ENCODE results near the gene ZP3.
"Not testable (repeated sequence)": the region's sequence is repeated elsewhere in the genome, so short reads cannot be mapped to it uniquely, and the experiment has no call there.

Gene ZP3

GRCh38 chr7:76479628-76480027, 54.9 kb downstream of the ZP3 start:
- DNase-seq (ENCODE audit: low read depth, low spot score); H3K27ac ChIP-seq: not testable (repeated sequence)

GRCh38 chr7:76480403-76481253, 55.9 kb downstream of the ZP3 start:
- H3K27ac ChIP-seq; DNase-seq (ENCODE audit: low read depth, low spot score): not testable (repeated sequence)

GRCh38 chr7:76482660-76483059, 57.9 kb downstream of the ZP3 start:
- H3K27ac ChIP-seq; DNase-seq (ENCODE audit: low read depth, low spot score): not testable (repeated sequence)

- not testable (repeated sequence) for DNase-seq (ENCODE audit: low read depth, low spot score); H3K27ac ChIP-seq
Observed at GRCh38 chr7:76483081-76483480, 58.3 kb downstream of the ZP3 start.

GRCh38 chr7:76484456-76484855, 59.7 kb downstream of the ZP3 start:
- DNase-seq (ENCODE audit: low read depth, low spot score); H3K27ac ChIP-seq: not testable (repeated sequence)

GRCh38 chr7:76485822-76486610, 61.3 kb downstream of the ZP3 start:
- not testable (repeated sequence) for H3K27ac ChIP-seq; DNase-seq (ENCODE audit: low read depth, low spot score)

- not testable (repeated sequence) for H3K27ac ChIP-seq; DNase-seq (ENCODE audit: low read depth, low spot score)
Observed at GRCh38 chr7:76486618-76487017, 61.9 kb downstream of the ZP3 start.

- H3K27ac ChIP-seq; DNase-seq (ENCODE audit: low read depth, low spot score): not testable (repeated sequence)
Observed at GRCh38 chr7:76487969-76488368, 63.2 kb downstream of the ZP3 start.
